Measurements from ENCODE around the gene RASGRP1.

Gene RASGRP1

DNA sequence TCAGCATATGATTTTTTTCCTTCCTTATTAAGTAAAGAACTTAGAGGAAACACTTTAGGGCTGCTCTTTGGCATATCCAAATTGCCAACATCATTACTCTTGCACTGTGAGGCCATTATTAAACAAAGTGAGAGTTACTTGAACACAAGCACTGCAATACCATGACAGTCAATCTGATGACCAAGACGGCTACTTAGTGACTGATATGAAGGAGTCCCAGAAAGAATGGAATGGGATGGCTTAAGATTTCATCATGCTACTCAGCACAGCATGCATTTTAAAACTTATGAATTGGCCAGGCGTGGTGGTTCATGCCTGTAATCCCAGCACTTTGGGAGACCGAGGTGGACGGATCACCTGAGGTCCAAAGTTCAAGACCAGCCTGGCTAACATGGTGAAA, 55.5 kb downstream of the RASGRP1 start:
- no peak overlapping the region for H3K27ac ChIP-seq
- no peak for DNase-seq (ENCODE audit: low spot score)
- ChIA-PET POLR2A (ENCODE audit: low non-redundant PET) (no interaction called here), CTCF (no interaction called here)
- TF ChIP-seq, protein P1, sequence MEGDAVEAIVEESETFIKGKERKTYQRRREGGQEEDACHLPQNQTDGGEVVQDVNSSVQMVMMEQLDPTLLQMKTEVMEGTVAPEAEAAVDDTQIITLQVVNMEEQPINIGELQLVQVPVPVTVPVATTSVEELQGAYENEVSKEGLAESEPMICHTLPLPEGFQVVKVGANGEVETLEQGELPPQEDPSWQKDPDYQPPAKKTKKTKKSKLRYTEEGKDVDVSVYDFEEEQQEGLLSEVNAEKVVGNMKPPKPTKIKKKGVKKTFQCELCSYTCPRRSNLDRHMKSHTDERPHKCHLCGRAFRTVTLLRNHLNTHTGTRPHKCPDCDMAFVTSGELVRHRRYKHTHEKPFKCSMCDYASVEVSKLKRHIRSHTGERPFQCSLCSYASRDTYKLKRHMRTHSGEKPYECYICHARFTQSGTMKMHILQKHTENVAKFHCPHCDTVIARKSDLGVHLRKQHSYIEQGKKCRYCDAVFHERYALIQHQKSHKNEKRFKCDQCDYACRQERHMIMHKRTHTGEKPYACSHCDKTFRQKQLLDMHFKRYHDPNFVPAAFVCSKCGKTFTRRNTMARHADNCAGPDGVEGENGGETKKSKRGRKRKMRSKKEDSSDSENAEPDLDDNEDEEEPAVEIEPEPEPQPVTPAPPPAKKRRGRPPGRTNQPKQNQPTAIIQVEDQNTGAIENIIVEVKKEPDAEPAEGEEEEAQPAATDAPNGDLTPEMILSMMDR (conservative IDR thresholded peaks at IDR 0.05; ENCODE audit: low read depth) = no peak

DNA sequence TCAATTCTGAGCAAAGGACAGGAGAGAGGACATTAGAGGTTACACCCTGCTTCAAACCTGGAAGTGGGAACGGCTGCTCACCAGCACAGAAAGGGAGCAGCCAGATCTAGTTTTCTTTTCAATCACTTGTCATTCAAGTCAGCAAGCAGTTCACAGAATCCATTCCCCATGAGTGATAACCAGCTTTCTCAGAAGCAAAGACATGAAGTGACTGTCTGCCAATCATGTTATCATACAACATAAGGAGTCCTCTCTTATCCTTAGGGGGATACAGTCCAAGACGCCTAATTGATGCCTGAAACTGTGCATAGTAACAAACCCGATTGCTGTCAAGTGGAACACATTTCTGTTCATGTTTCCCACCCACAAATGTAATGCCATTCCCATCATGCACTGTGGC, 56.0 kb downstream of the RASGRP1 start:
- ChIA-PET POLR2A (ENCODE audit: low non-redundant PET) (no interaction called here), CTCF (no interaction called here)
- no peak for DNase-seq (ENCODE audit: low spot score)

DNA sequence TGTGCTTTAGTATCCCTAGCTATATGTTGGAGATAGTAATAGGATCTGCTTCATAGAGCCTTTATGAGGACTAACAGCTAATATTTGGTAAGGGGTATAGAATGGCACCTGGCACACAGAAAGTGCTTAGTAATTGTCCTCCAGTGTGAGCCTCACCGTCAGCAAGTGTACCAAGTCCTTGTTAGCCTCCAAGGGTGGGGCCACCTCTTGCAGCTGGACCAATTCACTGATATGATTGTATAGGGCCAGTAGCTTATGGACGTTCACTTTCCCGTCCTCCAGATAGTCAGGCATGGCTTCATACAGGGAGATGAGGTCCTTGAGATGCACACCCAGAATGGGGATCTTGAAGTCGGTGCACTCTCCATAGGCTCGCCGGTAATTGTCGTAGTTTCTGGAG, 57.0 kb downstream of the RASGRP1 start:
- ChIA-PET CTCF (interaction anchor here (0.7 kb wide), 1 partner anchor 18 kb away, joined by 4 read pairs; no protein-coding TSS in a partner anchor), POLR2A (ENCODE audit: low non-redundant PET) (no interaction called here)
- DNase-seq (ENCODE audit: low spot score) = no peak
- TF ChIP-seq, protein P1 (conservative IDR thresholded peaks at IDR 0.05; ENCODE audit: low read depth) = no peak
- no peak overlapping the region for H3K27ac ChIP-seq

More for the DNA sequence above, 56.0 kb downstream of the RASGRP1 start:
- TF ChIP-seq, protein P1 (conservative IDR thresholded peaks at IDR 0.05; ENCODE audit: low read depth) = no peak
- no peak overlapping the region for H3K27ac ChIP-seq

DNA sequence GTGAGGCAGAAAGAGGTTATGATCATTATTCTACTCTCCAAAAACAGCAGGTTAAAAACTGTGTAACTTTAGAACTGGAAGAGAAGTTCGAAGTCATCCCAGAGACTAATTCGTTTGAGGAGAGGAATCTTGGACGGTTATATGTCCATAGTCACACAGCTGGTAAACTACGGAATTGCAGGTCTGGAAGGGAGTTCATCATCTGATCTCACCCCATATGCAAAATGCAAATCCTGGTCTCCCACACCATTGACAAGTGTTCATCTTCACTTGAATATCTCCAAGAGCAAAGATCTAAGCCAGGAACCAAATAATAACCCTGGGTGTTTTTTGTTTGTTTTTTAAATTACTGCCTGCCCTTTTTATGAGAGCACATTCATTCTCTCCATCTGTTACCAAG, 57.6 kb downstream of the RASGRP1 start:
- TF ChIP-seq, protein P1 (conservative IDR thresholded peaks at IDR 0.05; ENCODE audit: low read depth) = no peak

DNA sequence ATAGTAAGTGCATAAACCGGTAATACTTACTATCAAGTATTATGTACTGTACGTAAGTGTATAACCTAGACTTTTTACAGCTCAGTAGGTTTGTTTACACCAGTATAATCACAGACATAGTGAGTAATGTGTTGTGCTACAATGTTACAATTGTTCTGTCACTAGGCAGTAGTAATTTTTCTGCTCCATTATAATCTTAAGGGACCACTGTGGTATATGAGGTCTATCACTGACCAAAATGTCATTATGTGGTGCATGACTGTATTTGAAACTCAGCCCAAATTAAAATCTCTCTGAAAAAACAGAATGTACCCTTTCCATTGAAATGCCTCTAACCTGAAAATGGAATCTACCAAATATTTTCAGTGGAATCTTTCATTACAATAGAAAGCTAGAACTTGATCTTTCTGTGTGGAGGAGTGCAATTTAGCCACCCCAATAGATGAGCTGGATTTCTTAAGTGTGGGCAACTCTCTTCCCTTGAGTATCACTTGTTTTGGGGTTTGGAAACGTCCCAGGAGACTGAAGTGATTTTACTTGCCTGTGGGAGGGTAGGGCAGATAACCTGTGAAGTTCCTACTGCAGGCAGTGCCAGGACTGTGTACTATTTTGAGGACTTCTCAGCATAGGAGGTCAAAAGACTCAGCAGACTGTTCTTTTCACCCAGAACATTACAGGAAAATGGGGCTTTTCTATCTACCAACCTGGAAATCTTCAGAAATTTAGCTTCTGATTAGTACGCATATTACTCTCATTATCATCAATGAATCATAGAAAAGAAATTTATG, 59.7 kb downstream of the RASGRP1 start:
- ChIA-PET POLR2A (ENCODE audit: low non-redundant PET) (no interaction called here), CTCF (interaction anchor here (0.7 to 1.1 kb wide), 3 partner anchors 10 to 179 kb away, joined by 3 read pairs; no protein-coding TSS in a partner anchor)
- no peak for DNase-seq (ENCODE audit: low spot score)
- H3K27ac ChIP-seq = no peak overlapping the region
- TF ChIP-seq, protein P1 (conservative IDR thresholded peaks at IDR 0.05; ENCODE audit: low read depth) = no peak

More for the DNA sequence above, 57.6 kb downstream of the RASGRP1 start:
- no peak for DNase-seq (ENCODE audit: low spot score)
- ChIA-PET CTCF (interaction anchor here (0.6 to 0.8 kb wide), 3 partner anchors 17 to 184 kb away, joined by 4 to 9 read pairs (median 6); no protein-coding TSS in a partner anchor), POLR2A (ENCODE audit: low non-redundant PET) (no interaction called here)
- H3K27ac ChIP-seq = no peak overlapping the region

DNA sequence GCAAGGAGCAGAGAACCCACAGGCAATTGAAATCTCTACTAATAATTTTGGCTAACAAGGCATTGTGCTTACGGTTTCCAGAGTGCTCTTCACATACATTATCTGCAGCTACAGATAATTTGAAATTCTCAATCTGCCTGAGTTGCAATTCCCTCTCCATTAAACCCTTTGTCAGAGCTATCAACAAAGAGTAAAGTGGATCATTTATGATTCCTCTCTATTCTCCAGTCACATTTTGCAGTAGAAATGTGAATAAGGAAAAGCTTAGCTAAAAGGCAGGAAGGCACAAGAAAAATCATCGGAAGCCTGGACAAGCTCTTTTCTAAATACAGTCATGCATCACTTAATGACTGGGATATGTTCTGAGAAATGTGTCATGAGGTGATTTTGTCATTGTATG, 61.1 kb downstream of the RASGRP1 start:
- no peak overlapping the region for H3K27ac ChIP-seq
- POLR2A ChIA-PET (ENCODE audit: low non-redundant PET) = no interaction called here
- CTCF ChIA-PET = interaction anchor here (0.9 to 1.1 kb wide), 2 partner anchors 8 to 63 kb away, joined by 3 read pairs; no protein-coding TSS in a partner anchor
- TF ChIP-seq, protein P1 (conservative IDR thresholded peaks at IDR 0.05; ENCODE audit: low read depth) = no peak
- no peak for DNase-seq (ENCODE audit: low spot score)
